HL-60 (cell line): Measurements from ENCODE around the gene CSTB.

ENCODE experiments used
- GABPA ChIP-seq: IDR thresholded peaks from 2 replicates; pipeline ENCODE4 v1.6.1; 2012; ENCODE audit warnings: low read depth
- POLR2AphosphoS5 ChIP-seq: IDR thresholded peaks from 2 replicates; pipeline ENCODE4 v1.6.1; 2012; ENCODE audit warnings: low read depth
- SPI1 ChIP-seq: IDR thresholded peaks from 2 replicates; pipeline ENCODE4 v1.6.1; 2012; ENCODE audit warnings: low read depth, mild to moderate bottlenecking, borderline replicate concordance
- TF ChIP-seq, protein P1 (sequence below): IDR thresholded peaks from one replicate; pipeline ENCODE4 v1.5.1; 2011; ENCODE audit warnings: low read length, control low read depth, inconsistent platforms; ENCODE audit not compliant: insufficient read depth
- TF ChIP-seq, protein P2 (sequence below): IDR thresholded peaks from 2 replicates; pipeline ENCODE4 v1.6.1; 2012; ENCODE audit warnings: low read depth; ENCODE audit not compliant: insufficient replicate concordance

DNA sequence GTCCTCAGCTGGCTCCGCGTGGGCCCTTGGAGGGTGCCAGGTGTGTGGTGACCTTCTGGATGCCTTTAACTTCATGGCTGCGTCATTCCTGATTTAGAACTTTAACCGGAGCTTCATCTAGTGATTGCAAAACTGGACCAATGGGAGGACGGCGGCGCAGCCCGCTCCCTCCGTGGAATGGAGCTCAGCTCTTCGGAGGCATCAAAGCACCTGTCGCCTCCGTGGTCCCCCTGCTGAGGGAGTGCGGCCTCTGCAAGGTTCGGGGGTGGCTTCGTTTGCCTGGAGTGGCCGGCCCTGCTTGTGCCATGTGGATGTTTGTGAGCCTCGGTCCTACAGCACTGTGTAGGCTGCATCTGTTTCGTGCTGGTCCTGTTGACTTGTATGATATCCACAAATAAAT lies 14.2 kb downstream of the CSTB start:
- TF ChIP-seq, protein P1, sequence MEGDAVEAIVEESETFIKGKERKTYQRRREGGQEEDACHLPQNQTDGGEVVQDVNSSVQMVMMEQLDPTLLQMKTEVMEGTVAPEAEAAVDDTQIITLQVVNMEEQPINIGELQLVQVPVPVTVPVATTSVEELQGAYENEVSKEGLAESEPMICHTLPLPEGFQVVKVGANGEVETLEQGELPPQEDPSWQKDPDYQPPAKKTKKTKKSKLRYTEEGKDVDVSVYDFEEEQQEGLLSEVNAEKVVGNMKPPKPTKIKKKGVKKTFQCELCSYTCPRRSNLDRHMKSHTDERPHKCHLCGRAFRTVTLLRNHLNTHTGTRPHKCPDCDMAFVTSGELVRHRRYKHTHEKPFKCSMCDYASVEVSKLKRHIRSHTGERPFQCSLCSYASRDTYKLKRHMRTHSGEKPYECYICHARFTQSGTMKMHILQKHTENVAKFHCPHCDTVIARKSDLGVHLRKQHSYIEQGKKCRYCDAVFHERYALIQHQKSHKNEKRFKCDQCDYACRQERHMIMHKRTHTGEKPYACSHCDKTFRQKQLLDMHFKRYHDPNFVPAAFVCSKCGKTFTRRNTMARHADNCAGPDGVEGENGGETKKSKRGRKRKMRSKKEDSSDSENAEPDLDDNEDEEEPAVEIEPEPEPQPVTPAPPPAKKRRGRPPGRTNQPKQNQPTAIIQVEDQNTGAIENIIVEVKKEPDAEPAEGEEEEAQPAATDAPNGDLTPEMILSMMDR = no peak
- TF ChIP-seq, protein P2, sequence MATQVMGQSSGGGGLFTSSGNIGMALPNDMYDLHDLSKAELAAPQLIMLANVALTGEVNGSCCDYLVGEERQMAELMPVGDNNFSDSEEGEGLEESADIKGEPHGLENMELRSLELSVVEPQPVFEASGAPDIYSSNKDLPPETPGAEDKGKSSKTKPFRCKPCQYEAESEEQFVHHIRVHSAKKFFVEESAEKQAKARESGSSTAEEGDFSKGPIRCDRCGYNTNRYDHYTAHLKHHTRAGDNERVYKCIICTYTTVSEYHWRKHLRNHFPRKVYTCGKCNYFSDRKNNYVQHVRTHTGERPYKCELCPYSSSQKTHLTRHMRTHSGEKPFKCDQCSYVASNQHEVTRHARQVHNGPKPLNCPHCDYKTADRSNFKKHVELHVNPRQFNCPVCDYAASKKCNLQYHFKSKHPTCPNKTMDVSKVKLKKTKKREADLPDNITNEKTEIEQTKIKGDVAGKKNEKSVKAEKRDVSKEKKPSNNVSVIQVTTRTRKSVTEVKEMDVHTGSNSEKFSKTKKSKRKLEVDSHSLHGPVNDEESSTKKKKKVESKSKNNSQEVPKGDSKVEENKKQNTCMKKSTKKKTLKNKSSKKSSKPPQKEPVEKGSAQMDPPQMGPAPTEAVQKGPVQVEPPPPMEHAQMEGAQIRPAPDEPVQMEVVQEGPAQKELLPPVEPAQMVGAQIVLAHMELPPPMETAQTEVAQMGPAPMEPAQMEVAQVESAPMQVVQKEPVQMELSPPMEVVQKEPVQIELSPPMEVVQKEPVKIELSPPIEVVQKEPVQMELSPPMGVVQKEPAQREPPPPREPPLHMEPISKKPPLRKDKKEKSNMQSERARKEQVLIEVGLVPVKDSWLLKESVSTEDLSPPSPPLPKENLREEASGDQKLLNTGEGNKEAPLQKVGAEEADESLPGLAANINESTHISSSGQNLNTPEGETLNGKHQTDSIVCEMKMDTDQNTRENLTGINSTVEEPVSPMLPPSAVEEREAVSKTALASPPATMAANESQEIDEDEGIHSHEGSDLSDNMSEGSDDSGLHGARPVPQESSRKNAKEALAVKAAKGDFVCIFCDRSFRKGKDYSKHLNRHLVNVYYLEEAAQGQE = no peak
- TF ChIP-seq POLR2AphosphoS5 = no peak
- TF ChIP-seq SPI1 = no peak
- TF ChIP-seq GABPA = no peak
